Stimulated activated CD4-positive, alpha-beta T cell treated with anti-CD3 and anti-CD28 coated beads, Interleukin-1b, Interleukin-23, amount 100 ng/mL, for 48 hours (primary cell): ENCODE measurements around the gene MGAM2.

Source experiments
- DNase-seq: peaks from one replicate; pipeline ENCODE4 v3.0.0-alpha.2; 2020

Gene MGAM2

DNA sequence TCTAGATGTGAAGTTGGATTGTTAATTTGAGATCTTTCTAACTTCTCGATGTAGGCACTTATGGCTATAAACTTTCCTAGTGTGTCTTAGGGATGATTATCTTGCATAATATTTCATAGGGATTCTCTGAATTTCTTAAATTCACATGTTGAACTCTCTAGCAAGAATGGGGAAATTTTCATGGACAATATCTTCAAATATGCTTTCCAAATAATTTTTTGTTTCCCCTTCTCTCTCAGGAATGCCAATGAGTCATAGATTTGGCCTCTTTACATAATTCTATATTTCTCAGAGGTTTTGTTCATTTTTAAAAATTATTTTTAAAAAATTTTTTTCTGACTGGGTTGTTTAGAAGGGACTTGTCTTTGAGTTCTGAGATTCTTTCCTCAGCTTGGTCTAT, 68.9 kb downstream of the MGAM2 start:
- no peak for DNase-seq

DNA sequence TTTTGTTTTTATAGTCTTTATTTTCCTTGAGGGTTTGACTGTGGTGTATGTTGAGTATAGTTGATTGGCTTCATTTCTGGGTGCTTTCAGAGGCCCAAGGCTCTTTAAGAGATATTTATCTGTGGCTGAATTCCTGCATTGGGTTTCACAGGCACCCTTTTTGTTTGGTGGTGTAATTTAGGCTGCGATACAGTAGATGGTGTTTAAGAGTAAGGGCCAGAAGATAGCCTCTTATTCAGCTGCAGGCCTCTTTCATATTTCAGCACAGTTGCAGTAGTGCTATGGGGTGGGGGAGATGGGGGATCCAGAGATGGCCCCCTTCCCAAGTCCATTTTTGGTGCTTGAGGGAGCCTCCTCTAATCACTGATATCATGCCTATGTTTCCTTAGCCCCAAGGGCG, 69.7 kb downstream of the MGAM2 start:
- no peak for DNase-seq

GRCh38 chr7:142181966-142182365, 70.4 kb downstream of the MGAM2 start:
- DNase-seq: no peak

GRCh38 chr7:142185069-142185468, 73.6 kb downstream of the MGAM2 start:
- DNase-seq: no peak

- DNase-seq: no peak
Observed at GRCh38 chr7:142185801-142186200, 74.3 kb downstream of the MGAM2 start.

DNA sequence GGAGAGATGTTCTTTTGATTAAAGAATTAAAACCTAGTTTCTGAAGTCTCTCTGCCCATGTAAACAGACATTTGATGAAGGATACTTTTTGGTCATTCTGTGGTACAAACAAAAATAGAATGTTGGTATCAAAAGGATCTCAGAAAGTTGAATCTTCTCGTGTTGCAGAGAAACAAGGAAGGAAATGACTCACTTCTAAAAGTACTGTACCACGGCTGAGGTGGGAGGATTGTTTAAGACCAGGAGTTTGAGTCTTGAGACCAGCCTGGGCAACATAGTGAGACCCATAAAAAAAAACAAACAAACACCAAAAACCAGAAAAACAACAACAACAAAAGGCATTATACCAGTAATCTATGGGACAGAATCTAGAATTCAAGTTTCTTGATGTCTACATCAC, 76.6 kb downstream of the MGAM2 start:
- no peak for DNase-seq

DNA sequence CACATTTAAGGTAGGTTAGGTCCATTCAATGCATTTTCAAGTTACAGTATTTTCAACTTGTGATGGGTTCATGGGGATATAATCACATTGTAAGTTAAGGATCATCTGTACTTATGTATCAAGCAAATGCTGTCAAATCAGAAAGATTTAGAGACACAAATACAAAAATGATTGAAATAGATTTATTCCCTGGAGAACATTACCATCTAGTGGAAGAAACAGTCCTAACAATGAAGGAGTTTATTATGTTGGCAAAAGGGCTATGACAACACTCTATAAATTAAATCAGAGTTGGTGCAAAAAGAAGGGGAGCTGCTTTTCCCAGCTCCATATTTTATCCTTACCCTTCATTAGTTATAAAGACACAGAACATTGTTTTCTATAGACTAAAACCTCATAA, 77.3 kb downstream of the MGAM2 start:
- no peak for DNase-seq

- no peak for DNase-seq
Observed at GRCh38 chr7:142194201-142194600, 82.7 kb downstream of the MGAM2 start.

- DNase-seq: no peak
Observed at GRCh38 chr7:142196066-142196840, 84.7 kb downstream of the MGAM2 start.

- DNase-seq: no peak
Observed at GRCh38 chr7:142200206-142200605, 88.7 kb downstream of the MGAM2 start.

GRCh38 chr7:142228537-142229104, 117.1 kb downstream of the MGAM2 start:
- DNase-seq: no peak

GRCh38 chr7:142231716-142232115, 120.2 kb downstream of the MGAM2 start:
- no peak for DNase-seq

DNA sequence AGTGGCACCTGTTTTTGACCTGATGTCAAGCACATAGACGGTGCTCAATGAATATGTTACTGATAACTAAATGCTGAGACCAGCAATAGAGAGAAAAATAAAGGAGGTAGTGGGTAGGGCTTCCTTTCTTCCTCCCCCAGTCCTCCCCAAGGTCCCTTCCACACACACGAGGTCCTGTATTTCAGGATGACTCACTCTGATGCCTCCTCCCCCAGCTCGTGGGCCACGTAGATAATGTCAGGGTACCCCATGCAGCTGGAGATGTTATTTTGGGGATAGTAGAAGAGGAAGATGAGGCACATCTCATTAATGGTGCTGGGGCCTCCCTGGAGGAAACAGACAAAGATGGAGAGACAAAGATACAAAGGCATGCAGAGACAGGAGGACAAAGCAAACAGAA, 129.0 kb downstream of the MGAM2 start:
- no peak for DNase-seq

GRCh38 chr7:142243823-142244222, 132.3 kb downstream of the MGAM2 start:
- DNase-seq: no peak

DNA sequence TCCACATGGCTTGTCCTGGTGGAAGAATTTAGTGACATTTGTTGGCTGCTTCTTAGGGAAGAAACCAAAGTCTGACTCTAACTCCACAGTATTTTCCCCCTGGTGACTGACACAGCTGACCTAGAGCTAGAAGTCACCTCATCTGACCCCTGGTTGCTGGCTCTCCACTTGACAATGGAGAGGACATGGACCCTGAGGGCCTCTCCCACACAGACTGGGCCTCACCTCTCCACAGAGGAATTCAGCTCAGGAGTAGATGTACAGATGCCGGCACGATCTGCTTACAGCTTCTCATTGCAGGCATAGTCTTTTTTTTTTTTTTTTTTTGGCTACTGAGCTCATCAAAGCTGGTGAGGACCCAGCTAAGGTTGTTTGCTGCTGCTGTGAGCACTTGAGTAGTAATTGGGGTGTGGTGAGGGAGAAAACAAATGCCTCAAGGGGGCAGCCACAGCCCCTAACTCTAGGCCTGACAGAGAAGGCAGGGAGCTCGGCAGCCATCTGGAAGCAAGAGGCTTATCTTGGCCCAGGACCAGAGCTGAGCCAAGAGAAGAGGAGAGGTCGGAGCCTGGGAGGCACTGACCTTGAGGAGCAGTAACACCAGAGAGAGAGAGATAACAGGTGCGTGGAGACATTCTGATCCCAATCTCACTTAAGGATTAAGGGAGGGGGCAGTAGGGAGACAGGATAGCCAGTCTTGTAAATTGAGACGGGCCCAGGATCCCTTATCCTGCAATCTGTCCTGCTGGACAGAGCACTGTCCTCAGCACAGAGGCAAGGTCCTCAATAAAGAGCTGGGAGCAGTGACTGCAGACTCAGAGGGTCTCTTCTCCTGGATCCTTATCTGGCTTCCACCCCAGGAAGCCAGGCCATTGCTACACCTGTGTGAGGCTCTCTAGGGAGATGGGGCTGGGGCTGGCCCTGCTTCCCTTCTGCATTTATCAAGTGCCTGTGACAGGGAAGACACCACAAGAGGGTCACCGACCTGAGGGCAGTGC, 136.9 kb downstream of the MGAM2 start:
- DNase-seq: no peak

- no peak for DNase-seq
Observed at GRCh38 chr7:142249918-142250317, 138.4 kb downstream of the MGAM2 start.

- DNase-seq: no peak
Observed at GRCh38 chr7:142250705-142251104, 139.2 kb downstream of the MGAM2 start.

- DNase-seq: no peak
Observed at GRCh38 chr7:142257958-142258357, 146.4 kb downstream of the MGAM2 start, which contains the start of gene PRSS58. PRSS58 (minus strand) TSS chr7:142258058; CDS start chr7:142257707, 351 bp downstream.

DNA sequence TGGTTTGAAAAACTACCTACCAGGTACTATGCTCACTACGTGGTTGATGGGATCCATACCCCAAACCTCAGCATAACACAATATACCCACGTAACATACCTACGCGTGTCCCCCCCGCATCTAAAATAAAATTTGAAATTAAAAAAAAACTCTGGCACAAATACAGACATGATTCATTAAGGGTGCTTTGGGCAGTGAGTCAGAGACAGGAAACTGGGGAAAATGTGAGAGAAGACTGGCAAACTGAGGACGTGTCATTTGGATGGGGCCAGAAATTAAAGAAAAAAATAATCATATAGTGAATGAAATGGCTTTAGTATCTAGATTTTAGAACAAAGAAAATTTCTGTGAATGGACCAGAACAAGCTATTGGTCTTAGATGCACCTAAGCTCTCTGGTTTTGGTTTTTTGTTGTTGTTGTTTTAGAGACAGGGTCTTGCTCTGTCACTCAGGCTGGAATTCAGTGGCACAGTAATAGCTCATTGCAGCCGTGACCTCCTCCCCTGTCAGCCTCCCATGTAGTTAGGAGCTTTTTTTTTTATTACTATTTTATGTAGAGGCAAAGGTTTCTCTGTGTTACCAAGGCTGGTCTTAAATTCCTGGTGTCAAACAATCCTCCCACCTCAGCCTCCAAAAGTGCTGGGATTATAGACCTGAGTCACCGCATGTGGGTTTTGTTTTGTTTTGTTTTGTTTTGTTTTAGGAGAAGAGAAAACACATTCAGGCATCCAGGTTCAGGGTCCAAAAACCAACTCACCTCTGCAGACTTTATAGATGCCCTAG, 152.3 kb downstream of the MGAM2 start:
- no peak for DNase-seq
